ENCODE measurements around the gene ST3GAL3. TPM values are rescaled to one million over a fixed set of nuclear protein-coding genes. Genes with fewer than 3 reads are reported as not detected.

ST3GAL3 gene
- total RNA-seq, 1 donor from 2014 or later: 5.5 TPM

Other genes with a start within 250 kb of the ST3GAL3 start
- gene PTPRF, start 176.7 kb upstream of the ST3GAL3 start, total RNA-seq: 285 TPM
- gene KDM4A, start 57.4 kb upstream of the ST3GAL3 start, total RNA-seq: 23.4 TPM
- gene ARTN, start 226.3 kb downstream of the ST3GAL3 start, total RNA-seq: 7.4 TPM
- 21.7 TPM for gene IPO13, start 239.4 kb downstream of the ST3GAL3 start, total RNA-seq